ENCODE data around the gene AFAP1L1. TPM values are rescaled to one million over a fixed set of nuclear protein-coding genes. Genes with fewer than 3 reads are reported as not detected.
A peak's percentile ranks its signal among the peaks of the same experiment; 100 is the strongest.

The AFAP1L1 gene
- total and polyA plus RNA-seq, 2 donors from 2014 or later, result 4.8 to 14.8 TPM

DNA sequence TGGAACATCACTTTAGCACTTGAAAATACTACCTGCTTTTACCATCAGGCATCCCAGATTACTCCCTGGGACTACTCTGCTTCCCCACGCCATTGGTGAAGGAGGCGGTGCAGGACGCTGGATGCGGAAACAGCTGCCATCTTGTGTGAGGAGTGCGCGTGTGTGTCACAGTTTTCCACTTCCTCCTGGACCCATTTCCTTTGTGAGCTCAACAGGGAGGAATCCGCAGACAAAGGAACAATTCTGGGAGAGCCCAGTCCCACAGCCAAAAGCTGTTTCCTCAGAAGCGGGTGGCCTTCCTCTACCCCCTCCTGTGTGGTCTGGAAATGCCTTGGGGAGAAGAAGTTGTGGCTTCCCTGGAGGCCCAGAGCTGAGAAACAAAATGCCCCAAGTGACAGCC is 16.8 kb downstream of the AFAP1L1 start:
- FAIRE-seq (no peak), DNase-seq (peak in 1 of 5 donors; percentile 46)
- H3K36me3 ChIP-seq (ENCODE audit: control insufficient read depth in 2 of 3, insufficient read depth in 3 of 3, low read length in 3 of 3), result no peaks in the 10 kb centered on the region
- peak overlapping the region; percentile 54 to 66 for H3K27ac ChIP-seq (ENCODE audit: low read depth in 2 of 2, low read length in 2 of 2)
- TF ChIP-seq, protein P1, sequence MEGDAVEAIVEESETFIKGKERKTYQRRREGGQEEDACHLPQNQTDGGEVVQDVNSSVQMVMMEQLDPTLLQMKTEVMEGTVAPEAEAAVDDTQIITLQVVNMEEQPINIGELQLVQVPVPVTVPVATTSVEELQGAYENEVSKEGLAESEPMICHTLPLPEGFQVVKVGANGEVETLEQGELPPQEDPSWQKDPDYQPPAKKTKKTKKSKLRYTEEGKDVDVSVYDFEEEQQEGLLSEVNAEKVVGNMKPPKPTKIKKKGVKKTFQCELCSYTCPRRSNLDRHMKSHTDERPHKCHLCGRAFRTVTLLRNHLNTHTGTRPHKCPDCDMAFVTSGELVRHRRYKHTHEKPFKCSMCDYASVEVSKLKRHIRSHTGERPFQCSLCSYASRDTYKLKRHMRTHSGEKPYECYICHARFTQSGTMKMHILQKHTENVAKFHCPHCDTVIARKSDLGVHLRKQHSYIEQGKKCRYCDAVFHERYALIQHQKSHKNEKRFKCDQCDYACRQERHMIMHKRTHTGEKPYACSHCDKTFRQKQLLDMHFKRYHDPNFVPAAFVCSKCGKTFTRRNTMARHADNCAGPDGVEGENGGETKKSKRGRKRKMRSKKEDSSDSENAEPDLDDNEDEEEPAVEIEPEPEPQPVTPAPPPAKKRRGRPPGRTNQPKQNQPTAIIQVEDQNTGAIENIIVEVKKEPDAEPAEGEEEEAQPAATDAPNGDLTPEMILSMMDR (IDR thresholded peaks at IDR 0.05; ENCODE audit: borderline replicate concordance, extremely low read depth, insufficient read depth), result no peak
- no peak overlapping the region for H3K9ac ChIP-seq (ENCODE audit: low read length in 3 of 3)
- no peaks in the 10 kb centered on the region for H3K4me1 ChIP-seq (ENCODE audit: control insufficient read depth in 2 of 3, insufficient read depth in 2 of 3, low read depth in 1 of 3, low read length in 3 of 3)
- H3K4me3 ChIP-seq (ENCODE audit: low read length in 3 of 3), result no peak overlapping the region
- no peaks in the 10 kb centered on the region for H3K9me3 ChIP-seq (ENCODE audit: control insufficient read depth in 2 of 3, insufficient read depth in 1 of 3, low read length in 3 of 3)
- no peaks in the 10 kb centered on the region for H3K27me3 ChIP-seq (ENCODE audit: control insufficient read depth, insufficient read depth, low read length)
- intact Hi-C loops (cut with DNase I), result no loop called here

DNA sequence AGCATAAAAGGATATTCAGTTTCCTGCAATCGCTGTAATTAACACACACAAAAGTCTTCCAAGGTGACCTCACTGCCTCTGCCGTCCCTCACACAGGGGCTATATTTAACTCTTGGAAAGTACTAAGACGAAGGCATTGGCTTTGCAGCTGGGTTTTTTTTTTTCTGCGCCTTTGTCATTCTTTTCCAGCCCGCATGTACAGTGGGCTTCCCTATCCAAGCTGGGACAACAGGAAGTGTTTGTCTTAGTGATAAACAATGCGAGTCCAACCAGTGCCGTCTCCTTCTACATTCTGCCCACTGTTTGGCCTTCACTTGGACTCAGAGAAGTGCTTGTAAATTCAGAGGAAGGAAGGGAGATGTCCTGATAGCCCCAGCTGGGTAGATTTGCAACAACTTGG is 17.6 kb downstream of the AFAP1L1 start:
- Histone ChIP-seq H3K4me3 (ENCODE audit: low read length in 3 of 3) (no peak overlapping the region), H3K36me3 (ENCODE audit: control insufficient read depth in 2 of 3, insufficient read depth in 3 of 3, low read length in 3 of 3) (no peaks in the 10 kb centered on the region), H3K9me3 (ENCODE audit: control insufficient read depth in 2 of 3, insufficient read depth in 1 of 3, low read length in 3 of 3) (no peaks in the 10 kb centered on the region), H3K27me3 (ENCODE audit: control insufficient read depth, insufficient read depth, low read length) (no peaks in the 10 kb centered on the region), H3K4me1 (ENCODE audit: control insufficient read depth in 2 of 3, insufficient read depth in 2 of 3, low read depth in 1 of 3, low read length in 3 of 3) (no peaks in the 10 kb centered on the region), H3K27ac (ENCODE audit: low read depth in 2 of 2, low read length in 2 of 2) (peak overlapping the region in 1 of 2 donors; percentile 66), H3K9ac (ENCODE audit: low read length in 3 of 3) (no peak overlapping the region)
- FAIRE-seq (no peak), DNase-seq (peak in 1 of 5 donors; percentile 76)
- intact Hi-C loops (cut with DNase I), result no loop called here
- TF ChIP-seq, protein P1 (IDR thresholded peaks at IDR 0.05; ENCODE audit: borderline replicate concordance, extremely low read depth, insufficient read depth), result no peak

DNA sequence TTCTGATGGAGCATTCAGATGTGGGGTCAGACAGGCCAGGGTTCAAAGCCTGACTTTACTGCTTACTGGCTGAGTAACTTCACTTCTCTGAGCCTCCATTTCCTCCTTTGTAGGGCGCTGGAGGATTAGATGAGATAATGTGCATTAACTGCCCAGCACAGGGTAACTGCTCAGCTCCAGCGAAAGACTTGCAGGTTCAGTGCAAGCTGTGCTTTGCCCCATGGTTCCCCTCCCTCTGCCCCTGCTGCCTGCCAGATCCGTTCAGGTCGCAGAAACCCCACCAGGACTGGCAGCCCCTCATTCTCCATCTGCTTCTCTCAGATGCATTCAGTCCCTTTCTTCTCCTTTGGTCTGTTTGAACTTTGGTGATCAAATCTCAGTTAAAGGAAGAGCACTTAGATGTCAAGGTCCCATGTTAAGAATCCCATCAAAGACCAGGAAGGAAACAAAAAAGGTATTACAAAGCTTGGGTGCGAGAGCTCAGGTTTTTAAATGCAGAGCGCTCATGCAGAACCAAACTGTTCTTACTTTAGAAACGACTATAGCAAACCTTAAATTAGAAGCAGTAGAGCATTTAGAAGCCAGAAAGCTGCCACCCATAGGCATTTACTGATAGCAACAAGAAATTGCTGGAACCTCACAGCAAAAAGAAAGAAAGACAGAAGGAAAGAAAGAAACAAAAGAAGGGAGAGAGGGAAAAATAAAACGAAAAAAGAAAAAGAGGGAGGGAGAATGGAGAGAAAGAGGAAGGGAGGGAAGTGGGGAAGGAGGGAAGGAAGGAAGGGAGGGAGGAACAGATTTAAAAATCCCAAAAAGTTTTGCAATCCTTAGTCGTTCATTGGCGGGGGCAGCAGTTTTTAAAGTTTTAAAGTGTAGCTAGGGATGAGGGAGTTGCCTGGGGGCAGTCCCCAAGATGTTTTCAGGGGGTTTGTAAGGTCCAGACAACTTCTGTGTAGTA is 23.5 kb downstream of the AFAP1L1 start:
- no peak overlapping the region for H3K4me3 ChIP-seq (ENCODE audit: low read length in 3 of 3)
- intact Hi-C loops (cut with DNase I), result no loop called here
- H3K4me1 ChIP-seq (ENCODE audit: control insufficient read depth in 2 of 3, insufficient read depth in 2 of 3, low read depth in 1 of 3, low read length in 3 of 3), result peaks cover 0 to 14% (median 14%) of the 10 kb centered on the region in 3 donors
- DNase-seq, result peak in 1 of 5 donors; percentile 41
- TF ChIP-seq, protein P1 (IDR thresholded peaks at IDR 0.05; ENCODE audit: borderline replicate concordance, extremely low read depth, insufficient read depth), result no peak
- H3K27me3 ChIP-seq (ENCODE audit: control insufficient read depth, insufficient read depth, low read length), result no peaks in the 10 kb centered on the region
- H3K36me3 ChIP-seq (ENCODE audit: control insufficient read depth in 2 of 3, insufficient read depth in 3 of 3, low read length in 3 of 3), result no peaks in the 10 kb centered on the region
- no peak overlapping the region for H3K9ac ChIP-seq (ENCODE audit: low read length in 3 of 3)
- no peak for FAIRE-seq
- H3K27ac ChIP-seq (ENCODE audit: low read depth in 2 of 2, low read length in 2 of 2), result no peak overlapping the region
- H3K9me3 ChIP-seq (ENCODE audit: control insufficient read depth in 2 of 3, insufficient read depth in 1 of 3, low read length in 3 of 3), result no peaks in the 10 kb centered on the region

Data from kidney (tissue), 14 donors.